ENCODE measurements around the gene GTPBP4. TPM values are rescaled to one million over a fixed set of nuclear protein-coding genes. Genes with fewer than 3 reads are reported as not detected.

The GTPBP4 gene
- total RNA-seq, 2 experiments from 2014 or later: 119 to 128 TPM

DNA sequence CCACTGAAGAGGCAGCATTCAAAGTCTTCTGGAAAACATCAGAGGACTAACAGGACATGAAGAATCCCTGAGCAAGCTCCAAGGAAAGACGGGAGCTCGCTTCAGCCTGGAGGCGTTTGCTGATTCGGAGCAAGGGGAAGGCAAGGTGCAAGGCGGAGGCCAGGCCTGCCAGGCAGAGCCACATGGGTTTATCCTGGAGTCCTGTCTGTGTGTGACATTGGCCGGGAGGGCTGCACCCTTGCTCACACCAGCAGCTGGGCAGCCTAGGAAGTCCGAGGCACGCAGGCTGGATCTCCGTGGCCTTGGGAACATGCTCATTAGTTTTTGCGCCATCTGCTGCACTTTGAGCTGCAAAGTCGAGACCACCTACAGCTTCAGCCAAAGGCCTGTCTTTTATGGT is 34.4 kb upstream of the GTPBP4 start:
- ChIA-PET CTCF (no interaction called here), POLR2A (no interaction called here)
- Mint-ChIP-seq H3K9me3 (no peaks in the 10 kb centered on the region), H3K36me3 (ENCODE audit: low read depth) (no peaks in the 10 kb centered on the region), H3K27ac (no peak overlapping the region), H3K4me3 (no peak overlapping the region), H3K4me1 (ENCODE audit: low read depth) (no peaks in the 10 kb centered on the region), H3K27me3 (no peaks in the 10 kb centered on the region)
- TF ChIP-seq, protein P1, sequence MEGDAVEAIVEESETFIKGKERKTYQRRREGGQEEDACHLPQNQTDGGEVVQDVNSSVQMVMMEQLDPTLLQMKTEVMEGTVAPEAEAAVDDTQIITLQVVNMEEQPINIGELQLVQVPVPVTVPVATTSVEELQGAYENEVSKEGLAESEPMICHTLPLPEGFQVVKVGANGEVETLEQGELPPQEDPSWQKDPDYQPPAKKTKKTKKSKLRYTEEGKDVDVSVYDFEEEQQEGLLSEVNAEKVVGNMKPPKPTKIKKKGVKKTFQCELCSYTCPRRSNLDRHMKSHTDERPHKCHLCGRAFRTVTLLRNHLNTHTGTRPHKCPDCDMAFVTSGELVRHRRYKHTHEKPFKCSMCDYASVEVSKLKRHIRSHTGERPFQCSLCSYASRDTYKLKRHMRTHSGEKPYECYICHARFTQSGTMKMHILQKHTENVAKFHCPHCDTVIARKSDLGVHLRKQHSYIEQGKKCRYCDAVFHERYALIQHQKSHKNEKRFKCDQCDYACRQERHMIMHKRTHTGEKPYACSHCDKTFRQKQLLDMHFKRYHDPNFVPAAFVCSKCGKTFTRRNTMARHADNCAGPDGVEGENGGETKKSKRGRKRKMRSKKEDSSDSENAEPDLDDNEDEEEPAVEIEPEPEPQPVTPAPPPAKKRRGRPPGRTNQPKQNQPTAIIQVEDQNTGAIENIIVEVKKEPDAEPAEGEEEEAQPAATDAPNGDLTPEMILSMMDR (IDR thresholded peaks at IDR 0.05): no peak
- ATAC-seq (no peak), DNase-seq (no peak)
- intact Hi-C loops (cut with micrococcal nuclease): no loop called here

DNA sequence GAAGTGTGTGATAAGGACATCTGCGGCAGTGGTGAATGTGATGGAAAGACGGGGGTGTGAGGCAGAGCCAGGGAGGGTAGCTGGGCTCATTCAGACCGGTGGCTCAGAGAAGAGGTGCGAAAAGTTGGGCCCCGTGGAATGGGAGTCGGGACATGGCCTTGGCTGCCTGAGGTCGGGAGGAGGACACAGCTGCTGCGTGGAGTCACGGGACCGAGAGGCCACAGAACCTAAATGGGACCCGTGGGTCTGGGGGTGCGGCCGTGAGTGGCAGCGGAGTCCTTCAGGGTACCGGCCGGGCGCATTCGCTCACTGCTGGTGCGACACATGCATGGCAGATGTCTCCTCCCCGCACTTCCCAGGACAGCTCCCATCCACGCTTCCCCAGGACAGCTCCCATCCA is 33.8 kb upstream of the GTPBP4 start:
- H3K27me3 Mint-ChIP-seq: no peaks in the 10 kb centered on the region
- H3K36me3 Mint-ChIP-seq (ENCODE audit: low read depth): no peaks in the 10 kb centered on the region
- no peaks in the 10 kb centered on the region for H3K4me1 Mint-ChIP-seq (ENCODE audit: low read depth)
- POLR2A ChIA-PET: no interaction called here
- no peaks in the 10 kb centered on the region for H3K9me3 Mint-ChIP-seq
- ATAC-seq (no peak), DNase-seq (no peak)
- TF ChIP-seq, protein P1 (IDR thresholded peaks at IDR 0.05): no peak
- H3K27ac Mint-ChIP-seq: no peak overlapping the region
- intact Hi-C loops (cut with micrococcal nuclease): no loop called here
- H3K4me3 Mint-ChIP-seq: no peak overlapping the region
- CTCF ChIA-PET: no interaction called here

GRCh38 chr10:955127-955819 is 33.0 kb upstream of the GTPBP4 start:
- H3K27ac Mint-ChIP-seq: no peak overlapping the region
- intact Hi-C loops (cut with micrococcal nuclease): no loop called here
- ATAC-seq (no peak), DNase-seq (no peak)
- TF ChIP-seq, protein P1 (IDR thresholded peaks at IDR 0.05): no peak
- H3K4me1 Mint-ChIP-seq (ENCODE audit: low read depth): no peaks in the 10 kb centered on the region
- peaks cover 2% of the 10 kb centered on the region for H3K27me3 Mint-ChIP-seq
- no peak overlapping the region for H3K4me3 Mint-ChIP-seq
- CTCF ChIA-PET: interaction anchor here (0.6 kb wide), 1 partner anchor 9 kb away, joined by 4 read pairs; no protein-coding TSS in a partner anchor
- no peaks in the 10 kb centered on the region for H3K36me3 Mint-ChIP-seq (ENCODE audit: low read depth)
- POLR2A ChIA-PET: no interaction called here
- H3K9me3 Mint-ChIP-seq: no peaks in the 10 kb centered on the region

DNA sequence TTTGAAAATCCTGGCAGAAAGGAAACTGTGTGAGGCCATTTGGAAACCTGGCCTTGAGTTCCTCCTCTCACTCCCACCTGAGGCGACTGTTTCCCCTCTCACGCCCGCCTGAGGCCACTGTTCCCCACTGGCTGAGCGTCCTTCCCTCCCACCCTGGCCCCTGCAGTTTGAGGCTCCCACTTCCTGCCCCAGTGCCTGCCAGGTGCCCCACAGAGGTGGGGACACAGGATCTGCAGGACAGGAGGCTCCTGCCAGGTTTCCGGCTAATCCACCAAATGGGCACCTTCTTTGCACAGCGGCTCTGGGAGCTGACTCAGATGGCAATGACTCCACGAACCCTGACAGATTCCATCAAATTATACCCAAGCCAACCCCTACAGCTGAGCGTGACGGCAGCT is 32.4 kb upstream of the GTPBP4 start:
- peaks cover 2% of the 10 kb centered on the region for H3K27me3 Mint-ChIP-seq
- no peak overlapping the region for H3K27ac Mint-ChIP-seq
- ChIA-PET POLR2A (no interaction called here), CTCF (interaction anchor here (0.6 kb wide), 1 partner anchor 9 kb away, joined by 4 read pairs; no protein-coding TSS in a partner anchor)
- TF ChIP-seq, protein P1 (IDR thresholded peaks at IDR 0.05): no peak
- H3K4me3 Mint-ChIP-seq: no peak overlapping the region
- H3K4me1 Mint-ChIP-seq (ENCODE audit: low read depth): no peaks in the 10 kb centered on the region
- no peaks in the 10 kb centered on the region for H3K9me3 Mint-ChIP-seq
- intact Hi-C loops (cut with micrococcal nuclease): no loop called here
- no peak for DNase-seq
- H3K36me3 Mint-ChIP-seq (ENCODE audit: low read depth): no peaks in the 10 kb centered on the region
- ATAC-seq: no peak

DNA sequence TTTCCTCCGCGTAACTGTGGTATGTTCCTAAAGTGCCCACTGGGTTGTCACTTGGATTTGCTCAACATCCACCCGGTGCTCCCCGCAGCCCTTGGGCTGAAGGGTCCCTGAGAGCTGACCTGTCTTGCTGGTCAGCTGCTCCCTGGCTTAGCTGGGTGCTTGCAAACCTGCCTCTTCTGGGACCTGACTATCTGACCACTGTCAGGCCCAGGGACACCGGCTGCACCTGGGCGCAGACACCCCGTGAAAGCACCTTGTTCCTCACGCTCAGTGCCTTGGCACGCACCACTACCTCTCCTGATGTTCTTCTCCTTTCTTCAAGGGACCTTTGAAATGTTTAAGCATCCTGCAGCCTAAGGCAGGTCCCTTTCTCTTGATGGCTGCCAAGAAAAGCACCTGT is 30.1 kb upstream of the GTPBP4 start:
- no peak overlapping the region for H3K27ac Mint-ChIP-seq

More for the DNA sequence above, 30.1 kb upstream of the GTPBP4 start:
- TF ChIP-seq, protein P1 (IDR thresholded peaks at IDR 0.05): no peak
- ChIA-PET CTCF (no interaction called here), POLR2A (no interaction called here)
- H3K27me3 Mint-ChIP-seq: peaks cover 2% of the 10 kb centered on the region
- H3K36me3 Mint-ChIP-seq (ENCODE audit: low read depth): no peaks in the 10 kb centered on the region
- H3K9me3 Mint-ChIP-seq: no peaks in the 10 kb centered on the region
- intact Hi-C loops (cut with micrococcal nuclease): no loop called here
- H3K4me1 Mint-ChIP-seq (ENCODE audit: low read depth): no peaks in the 10 kb centered on the region
- DNase-seq: no peak
- no peak for ATAC-seq
- no peak overlapping the region for H3K4me3 Mint-ChIP-seq
